Neutrophil (primary cell): ENCODE results near the gene GAS7.

Experiments used
- H3K27ac ChIP-seq: fragments of 200-600 bp; sonication (generic); 2 replicates; pipeline ENCODE4 v1.5.1; 2016; ENCODE audit warnings: mild to moderate bottlenecking, moderate library complexity
- H3K27me3 ChIP-seq: fragments of 200-600 bp; sonication (generic); 2 replicates; pipeline ENCODE4 v1.6.0; 2016; ENCODE audit warnings: mild to moderate bottlenecking
- H3K36me3 ChIP-seq: fragments of 200-600 bp; sonication (generic); 2 replicates; pipeline ENCODE4 v1.5.1; 2017
- H3K4me1 ChIP-seq, 2 experiments: fragments of 200-600 bp in 1 of 2; sonication (generic) in 1 of 2; 1 replicate in 1 of 2; 2 replicates in 1 of 2; pipeline versions ENCODE4 v1.5.1 to v1.6.1; 2013 to 2016; ENCODE audit warnings: low read depth in 1 of 2, low read length in 1 of 2, mild to moderate bottlenecking in 1 of 2, moderate library complexity in 1 of 2; ENCODE audit not compliant: control insufficient read depth in 1 of 2, insufficient read depth in 1 of 2
- H3K4me3 ChIP-seq, 2 experiments: fragments of 200-600 bp in 1 of 2; sonication (generic) in 1 of 2; 1 replicate in 1 of 2; 2 replicates in 1 of 2; pipeline ENCODE4 v1.5.1; 2013 to 2016; ENCODE audit warnings: low read depth in 1 of 2, low read length in 1 of 2, mild to moderate bottlenecking in 1 of 2, moderate library complexity in 1 of 2
- H3K9me3 ChIP-seq: fragments of 200-600 bp; sonication (generic); 2 replicates; pipeline ENCODE4 v1.5.1; 2016
- CTCF ChIP-seq: fragments of 200-600 bp; sonication (generic); IDR thresholded peaks from 2 replicates; pipeline ENCODE4 v1.5.1; 2016; ENCODE audit warnings: antibody characterized with exemption

The GAS7 gene

GRCh38 chr17:10067446-10068143 is 130.8 kb downstream of the GAS7 start:
- Histone ChIP-seq H3K27me3 (no peaks in the 10 kb centered on the region), H3K4me1 (peaks cover 18% of the 10 kb centered on the region in 2 experiments)
- TF ChIP-seq CTCF, result no peak

GRCh38 chr17:10064536-10064935 is 133.9 kb downstream of the GAS7 start:
- H3K36me3 ChIP-seq, result no peaks in the 10 kb centered on the region
- no peak for TF ChIP-seq CTCF
- no peak overlapping the region for H3K4me3 ChIP-seq
- peaks cover 39 to 43% of the 10 kb centered on the region in 2 experiments for H3K4me1 ChIP-seq
- no peaks in the 10 kb centered on the region for H3K27me3 ChIP-seq
- H3K27ac ChIP-seq, result peak overlapping the region; percentile 91
- H3K9me3 ChIP-seq, result no peaks in the 10 kb centered on the region

More at GRCh38 chr17:10067446-10068143, 130.8 kb downstream of the GAS7 start:
- no peak overlapping the region for H3K27ac ChIP-seq
- H3K36me3 ChIP-seq, result no peaks in the 10 kb centered on the region
- H3K9me3 ChIP-seq, result no peaks in the 10 kb centered on the region
- no peak overlapping the region for H3K4me3 ChIP-seq

GRCh38 chr17:10063730-10064241 is 134.6 kb downstream of the GAS7 start:
- H3K27me3 ChIP-seq, result no peaks in the 10 kb centered on the region
- H3K27ac ChIP-seq, result peak overlapping the region; percentile 91

GRCh38 chr17:10062691-10063385 is 135.6 kb downstream of the GAS7 start:
- H3K36me3 ChIP-seq, result no peaks in the 10 kb centered on the region
- no peaks in the 10 kb centered on the region for H3K9me3 ChIP-seq
- TF ChIP-seq CTCF, result peak; percentile 52
- no peaks in the 10 kb centered on the region for H3K27me3 ChIP-seq
- peak overlapping the region; percentile 91 for H3K27ac ChIP-seq
- H3K4me3 ChIP-seq, result peak overlapping the region in 1 of 2 experiments; percentile 35
- peaks cover 50 to 56% of the 10 kb centered on the region in 2 experiments for H3K4me1 ChIP-seq

More at GRCh38 chr17:10063730-10064241, 134.6 kb downstream of the GAS7 start:
- peaks cover 46 to 50% of the 10 kb centered on the region in 2 experiments for H3K4me1 ChIP-seq
- H3K36me3 ChIP-seq, result no peaks in the 10 kb centered on the region
- TF ChIP-seq CTCF, result no peak
- H3K4me3 ChIP-seq, result peak overlapping the region in 1 of 2 experiments; percentile 35
- no peaks in the 10 kb centered on the region for H3K9me3 ChIP-seq

- Histone ChIP-seq H3K27ac (peak overlapping the region; percentile 73), H3K36me3 (no peaks in the 10 kb centered on the region), H3K4me1 (peaks cover 50 to 56% of the 10 kb centered on the region in 2 experiments), H3K9me3 (no peaks in the 10 kb centered on the region), H3K4me3 (no peak overlapping the region), H3K27me3 (no peaks in the 10 kb centered on the region)
- TF ChIP-seq CTCF, result no peak
Observed at GRCh38 chr17:10061111-10061845, 137.1 kb downstream of the GAS7 start.
